HG03520 (cell line): Measurements from ENCODE around the gene MTR.

ENCODE experiments used
- ATAC-seq: cut with Tn5 transposase; IDR thresholded peaks from one replicate; pipeline ENCODE4 v1.9.1; 2021; ENCODE audit warnings: mild to moderate bottlenecking, moderate library complexity; ENCODE audit not compliant: unreplicated experiment

Gene MTR

GRCh38 chr1:236948996-236949395, 153.9 kb downstream of the MTR start:
- no peak for ATAC-seq

- ATAC-seq = no peak
Measured at GRCh38 chr1:236950365-236950764, 155.3 kb downstream of the MTR start.

- no peak for ATAC-seq
Measured at GRCh38 chr1:236951672-236952071, 156.6 kb downstream of the MTR start.

GRCh38 chr1:236952246-236953003, 157.3 kb downstream of the MTR start:
- ATAC-seq = no peak

GRCh38 chr1:236953151-236953700, 158.1 kb downstream of the MTR start:
- ATAC-seq = no peak
